GM12878 (cell line): ENCODE data around the gene SEPTIN7. TPM values are rescaled to one million over a fixed set of nuclear protein-coding genes. Genes with fewer than 3 reads are reported as not detected.

Source experiments
- ATAC-seq: fragments of 200-7000 bp; cut with Tn5 transposase; 3 replicates; pipeline ENCODE4 v1.9.1; 2020; ENCODE audit warnings: mild to moderate bottlenecking, moderate library complexity
- BruUV-seq: library from RNA; stranded (reverse); fragments of 400-500 nt; replicated peaks from 2 replicates; lab custom pipeline; 2021; lab: Mats Ljungman, UMichigan
- CTCF ChIA-PET: fragments of 300-600 bp; sonication (Branson Sonifier 250); formaldehyde crosslinking; extraction: SDS; loops from one replicate; lab custom pipeline; 2021; ENCODE audit warnings: inconsistent platforms; lab: Yijun Ruan, JAX
- POLR2A ChIA-PET: fragments of 350-600 bp; formaldehyde crosslinking; extraction: SDS; loops from one replicate; lab custom pipeline; 2021; ENCODE audit warnings: inconsistent platforms; lab: Charles Lee
- RAD21 ChIA-PET: fragments of 300-600 bp; sonication (Branson Sonifier 250); formaldehyde crosslinking; loops from one replicate; lab custom pipeline; 2023; ENCODE audit warnings: antibody characterized with exemption; ENCODE audit not compliant: unreplicated experiment; lab: Charles Lee
- SMC1A ChIA-PET: fragments of 300-600 bp; sonication (Branson Sonifier 250); formaldehyde crosslinking; loops from one replicate; lab custom pipeline; 2023; ENCODE audit not compliant: unreplicated experiment, uncharacterized antibody; lab: Charles Lee
- DNase-seq: peaks from one replicate; pipeline ENCODE4 v3.0.0-alpha.2; 2011; ENCODE audit warnings: low read depth, low spot score
- FAIRE-seq: peaks from 3 replicates; lab custom pipeline; 2011; peaks lifted over from hg19 to GRCh38; lab: Jason Lieb, UNC
- H2AFZ ChIP-seq: 2 replicates; pipeline ENCODE4 v1.6.0; 2011; ENCODE audit warnings: low read depth, low read length, control low read depth; ENCODE audit not compliant: control insufficient read depth
- H3K27ac ChIP-seq: 2 replicates; pipeline ENCODE4 v1.5.1; 2011; ENCODE audit warnings: control low read depth; ENCODE audit not compliant: control insufficient read depth, insufficient read depth
- H3K27me3 ChIP-seq, 2 experiments: replicated peaks in 1 of 2; 2 replicates each; pipeline versions ENCODE4 v1.6.0 to v1.6.1; 2011; ENCODE audit warnings: low read length in 1 of 2; ENCODE audit not compliant: control insufficient read depth in 2 of 2, insufficient read depth in 2 of 2
- H3K36me3 ChIP-seq, 2 experiments: 2 replicates each; pipeline ENCODE4 v1.5.1; 2011; ENCODE audit warnings: low read length in 1 of 2; ENCODE audit not compliant: control insufficient read depth in 2 of 2, insufficient read depth in 2 of 2
- H3K4me1 ChIP-seq: 2 replicates; pipeline ENCODE4 v1.6.1; 2011; ENCODE audit warnings: mild to moderate bottlenecking, low read length, moderate library complexity, mixed read lengths; ENCODE audit not compliant: control insufficient read depth, insufficient read depth
- H3K4me2 ChIP-seq: 2 replicates; pipeline ENCODE4 v1.6.0; 2011; ENCODE audit warnings: control low read depth; ENCODE audit not compliant: control insufficient read depth, insufficient read depth
- H3K4me3 ChIP-seq: fragments of 200-600 bp; sonication (generic); 2 replicates; pipeline ENCODE4 v1.5.1; 2016
- H3K79me2 ChIP-seq: 2 replicates; pipeline ENCODE4 v1.6.0; 2011; ENCODE audit warnings: low read length; ENCODE audit not compliant: control insufficient read depth, insufficient read depth
- H3K9ac ChIP-seq: 2 replicates; pipeline ENCODE4 v1.8.0; 2011; ENCODE audit warnings: low read length, control low read depth, mixed read lengths; ENCODE audit not compliant: control insufficient read depth, insufficient read depth
- H3K9me3 ChIP-seq: replicated peaks from 3 replicates; pipeline ENCODE4 v1.5.1; 2011; ENCODE audit warnings: mild to moderate bottlenecking, low read length; ENCODE audit not compliant: control insufficient read depth, insufficient read depth
- H4K20me1 ChIP-seq: 2 replicates; pipeline ENCODE4 v1.6.0; 2011; ENCODE audit not compliant: control insufficient read depth, insufficient read depth
- ASH2L ChIP-seq: fragments of 300-600, 200-600 bp; sonication (generic); IDR thresholded peaks from 2 replicates; pipeline ENCODE4 v1.6.1; 2017; ENCODE audit warnings: low read depth, mild to moderate bottlenecking, borderline replicate concordance
- BCLAF1 ChIP-seq: fragments of 450-650 bp; IDR thresholded peaks from 2 replicates; pipeline ENCODE4 v1.6.1; 2017; ENCODE audit warnings: antibody characterized with exemption, mild to moderate bottlenecking, moderate library complexity
- BMI1 ChIP-seq: fragments of 450-650 bp; IDR thresholded peaks from 2 replicates; pipeline ENCODE4 v1.6.1; 2016; ENCODE audit warnings: mild to moderate bottlenecking, moderate library complexity, borderline replicate concordance
- CBFB ChIP-seq: IDR thresholded peaks from 2 replicates; pipeline ENCODE4 v1.6.1; 2016; ENCODE audit warnings: antibody characterized with exemption, low read depth
- FOXM1 ChIP-seq: IDR thresholded peaks from 2 replicates; pipeline ENCODE4 v1.6.1; 2012; ENCODE audit warnings: low read depth, mild to moderate bottlenecking, inconsistent platforms, low read length, moderate library complexity
- IRF5 ChIP-seq: fragments of 450-650 bp; IDR thresholded peaks from 2 replicates; pipeline ENCODE4 v1.6.1; 2017; ENCODE audit warnings: borderline replicate concordance
- MLLT1 ChIP-seq: fragments of 450-650 bp; IDR thresholded peaks from 2 replicates; pipeline ENCODE4 v1.6.1; 2016; ENCODE audit warnings: mild to moderate bottlenecking
- MTA2 ChIP-seq: fragments of 450-650 bp; IDR thresholded peaks from 2 replicates; pipeline ENCODE4 v1.6.1; 2016; ENCODE audit warnings: low read depth, mild to moderate bottlenecking, moderate library complexity
- NFYB ChIP-seq: IDR thresholded peaks from 2 replicates; pipeline ENCODE4 v1.6.1; 2011; ENCODE audit warnings: low read depth, mild to moderate bottlenecking, low read length, improper control_type of control experiment, moderate library complexity; ENCODE audit not compliant: insufficient read depth
- POLR2AphosphoS2 ChIP-seq: IDR thresholded peaks from 2 replicates; pipeline ENCODE4 v1.6.1; 2011; ENCODE audit warnings: low read depth, mild to moderate bottlenecking, low read length, improper control_type of control experiment, moderate library complexity
- POLR2AphosphoS5 ChIP-seq: IDR thresholded peaks from 2 replicates; pipeline ENCODE4 v1.6.1; 2011; ENCODE audit warnings: mild to moderate bottlenecking, low read length, inconsistent platforms
- POU2F2 ChIP-seq: IDR thresholded peaks from 3 replicates; pipeline ENCODE4 v1.6.1; 2011; ENCODE audit warnings: low read depth, mild to moderate bottlenecking, low read length, borderline replicate concordance
- RELB ChIP-seq: fragments of 450-650 bp; IDR thresholded peaks from 2 replicates; pipeline ENCODE4 v1.6.1; 2017; ENCODE audit warnings: low read depth, mild to moderate bottlenecking, moderate library complexity
- SIX5 ChIP-seq: IDR thresholded peaks from 2 replicates; pipeline ENCODE4 v1.6.1; 2011; ENCODE audit warnings: mild to moderate bottlenecking, low read depth, low read length, moderate library complexity; ENCODE audit not compliant: severe bottlenecking
- SMARCA5 ChIP-seq: fragments of 450-650 bp; IDR thresholded peaks from 2 replicates; pipeline ENCODE4 v1.6.1; 2017; ENCODE audit warnings: mild to moderate bottlenecking
- SUPT20H ChIP-seq: IDR thresholded peaks from 2 replicates; pipeline ENCODE4 v1.6.1; 2011; ENCODE audit warnings: low read depth, mild to moderate bottlenecking, low read length, moderate library complexity, borderline replicate concordance; ENCODE audit not compliant: control insufficient read depth
- ZBED1 ChIP-seq: IDR thresholded peaks from 2 replicates; pipeline ENCODE4 v1.6.1; 2016; ENCODE audit warnings: borderline replicate concordance
- ZNF274 ChIP-seq: IDR thresholded peaks from one replicate; pipeline ENCODE4 v1.8.0; 2011; ENCODE audit not compliant: insufficient read length, insufficient read depth
- WGBS: methylation state at CpG from one replicate; pipeline ENCODE4 v1.1.6; 2016; ENCODE audit warnings: low lambda C conversion rate; ENCODE audit not compliant: insufficient replicate concordance, insufficient coverage; ENCODE audit errors: missing lambda C conversion rate; 5-methylcytosine and 5-hydroxymethylcytosine counted together
- in situ Hi-C: fragments of 300-500 bp; cut with MboI; formaldehyde crosslinking; loops from 9 replicates; pipeline ENCODE4 v1.14.3; 2018; ENCODE audit warnings: mixed read lengths
- intact Hi-C: fragments of 100-400 bp; cut with micrococcal nuclease; formaldehyde crosslinking; loops from one replicate; pipeline ENCODE4 v1.14.2; 2022; ENCODE audit not compliant: unreplicated experiment
- polyA plus RNA-seq, 11 experiments: library from polyadenylated mRNA; depleted of rRNA in 4 of 11; unstranded in 6 of 11; stranded (reverse) in 5 of 11; fragments of >200 nt; fragmentation: Nextera tagmentation in 4 of 11; fragmentation: Illumina TruSeq in 1 of 11; extraction: Ambion mirVana in 4 of 11; extraction: Trizol in 1 of 11; gene quantifications; 1 replicate in 1 of 11; 2 replicates in 10 of 11; pipeline versions ENCODE4 v1.2.1 to v1.2.3, GENCODE V29; 2011 to 2016; ENCODE audit warnings: inconsistent platforms in 2 of 11, missing spikeins in 2 of 11, low read depth in 1 of 11
- total RNA-seq, 4 experiments: library from RNA; depleted of rRNA in 3 of 4; stranded (reverse); fragments of >200 nt in 3 of 4; fragmentation: Illumina TruSeq in 1 of 4; extraction: Trizol in 1 of 4; gene quantifications; 2 replicates each; pipeline versions ENCODE4 v1.2.1 to v1.2.3, GENCODE V29; 2013 to 2021

Gene SEPTIN7
- total and polyA plus RNA-seq, 10 of the 15 experiments (the other 5 are each of a cell fraction or from before 2014, with no cell fraction given) = 176 to 787 (median 437) TPM

GRCh38 chr7:35757574-35757973, 43.3 kb upstream of the SEPTIN7 start:
- ChIA-PET CTCF (interaction anchor here (0.7 kb wide), 1 partner anchor 48 kb away, joined by 3 read pairs; no protein-coding TSS in a partner anchor), SMC1A (interaction anchor here (1.0 kb wide), 1 partner anchor 28 kb away, joined by 3 read pairs; no protein-coding TSS in a partner anchor)
- FAIRE-seq = no peak

More at GRCh38 chr7:35757574-35757973, 43.3 kb upstream of the SEPTIN7 start:
- no peaks in the 10 kb centered on the region for H3K79me2 ChIP-seq
- TF ChIP-seq MLLT1 = no peak
- no peak for TF ChIP-seq POU2F2
- no peak for TF ChIP-seq MTA2
- TF ChIP-seq SUPT20H = no peak
- no peak for TF ChIP-seq IRF5
- TF ChIP-seq NFYB = no peak
- no peak for TF ChIP-seq POLR2AphosphoS2
- TF ChIP-seq POLR2AphosphoS5 = no peak
- no peak for TF ChIP-seq SMARCA5
- no peak for TF ChIP-seq SIX5
- TF ChIP-seq FOXM1 = no peak
- TF ChIP-seq BCLAF1 = no peak
- TF ChIP-seq BMI1 = no peak
- TF ChIP-seq ASH2L = no peak
- TF ChIP-seq RELB = no peak
- TF ChIP-seq ZNF274 = no peak
- no peak for TF ChIP-seq CBFB
- no peak for TF ChIP-seq ZBED1
- TF ChIP-seq, all 136 proteins: peak for 0
- no peak overlapping the region for H2AFZ ChIP-seq
- WGBS = 76% methylated on average over 3 of the region's 3 CpGs
- no peaks in the 10 kb centered on the region for H3K9me3 ChIP-seq
- no peak overlapping the region for H3K9ac ChIP-seq
- H3K4me3 ChIP-seq = no peak overlapping the region
- no peaks in the 10 kb centered on the region for H3K4me1 ChIP-seq
- DNase-seq = no peak
- RAD21 ChIA-PET = interaction anchor here (1.0 kb wide), 1 partner anchor 41 kb away, joined by 3 read pairs; no protein-coding TSS in a partner anchor
- no peak overlapping the region for H3K27ac ChIP-seq
- in situ Hi-C loops = no loop called here
- ATAC-seq = no peak
- no peaks in the 10 kb centered on the region for H4K20me1 ChIP-seq
- H3K27me3 ChIP-seq = no peaks in the 10 kb centered on the region
- BruUV-seq = no TSS peak
- intact Hi-C loops = no loop called here
- POLR2A ChIA-PET = interaction anchor here (0.6 to 0.8 kb wide), 2 partner anchors 8 to 101 kb away, joined by 3 read pairs; no protein-coding TSS in a partner anchor
- H3K36me3 ChIP-seq = no peaks in the 10 kb centered on the region
- H3K4me2 ChIP-seq = no peak overlapping the region
